Measurements from ENCODE around the gene EDN3.

EDN3 gene

DNA sequence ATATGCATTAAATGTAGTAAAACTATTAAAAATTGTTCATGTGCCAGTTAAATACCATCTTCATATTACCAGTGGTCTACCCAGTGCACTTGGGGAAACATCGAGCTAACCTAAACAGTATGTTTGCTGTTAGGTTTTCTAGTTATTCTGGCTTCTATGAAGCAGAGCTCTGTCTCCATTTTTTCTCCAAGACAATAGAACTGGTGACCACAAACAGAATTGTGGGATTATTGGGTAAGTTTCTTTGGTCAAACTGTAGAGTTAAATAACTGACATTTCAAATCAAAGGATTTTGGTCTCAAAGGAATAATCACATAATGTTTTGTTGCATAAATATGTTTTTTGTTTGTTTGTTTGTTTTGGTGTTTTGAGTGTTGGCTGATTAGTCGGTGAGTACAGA is 40.5 kb upstream of the EDN3 start:
- Histone ChIP-seq H3K36me3 (ENCODE audit: control insufficient read depth in 2 of 2, insufficient read depth in 1 of 2, low read length in 2 of 2) (no peaks in the 10 kb centered on the region), H3K27ac (ENCODE audit: extremely low read depth, low read depth, low read length) (no peak overlapping the region), H3K4me3 (ENCODE audit: low read depth, low read length) (no peak overlapping the region), H3K4me1 (ENCODE audit: control insufficient read depth, insufficient read depth, low read length) (no peaks in the 10 kb centered on the region), H3K9me3 (ENCODE audit: control insufficient read depth, insufficient read depth, low read depth, low read length) (no peaks in the 10 kb centered on the region)
- TF ChIP-seq, protein P1, sequence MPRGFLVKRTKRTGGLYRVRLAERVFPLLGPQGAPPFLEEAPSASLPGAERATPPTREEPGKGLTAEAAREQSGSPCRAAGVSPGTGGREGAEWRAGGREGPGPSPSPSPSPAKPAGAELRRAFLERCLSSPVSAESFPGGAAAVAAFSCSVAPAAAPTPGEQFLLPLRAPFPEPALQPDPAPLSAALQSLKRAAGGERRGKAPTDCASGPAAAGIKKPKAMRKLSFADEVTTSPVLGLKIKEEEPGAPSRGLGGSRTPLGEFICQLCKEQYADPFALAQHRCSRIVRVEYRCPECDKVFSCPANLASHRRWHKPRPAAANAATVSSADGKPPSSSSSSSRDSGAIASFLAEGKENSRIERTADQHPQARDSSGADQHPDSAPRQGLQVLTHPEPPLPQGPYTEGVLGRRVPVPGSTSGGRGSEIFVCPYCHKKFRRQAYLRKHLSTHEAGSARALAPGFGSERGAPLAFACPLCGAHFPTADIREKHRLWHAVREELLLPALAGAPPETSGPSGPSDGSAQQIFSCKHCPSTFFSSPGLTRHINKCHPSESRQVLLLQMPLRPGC (tag by site-specific recombination; IDR thresholded peaks at IDR 0.05): no peak
- TF ChIP-seq ZNF140 (tag by site-specific recombination; IDR thresholded peaks at IDR 0.05) (no peak), ZNF792 (tag by site-specific recombination; IDR thresholded peaks at IDR 0.05) (no peak), ZNF175 (tag by site-specific recombination; IDR thresholded peaks at IDR 0.05) (no peak), ZNF24 (tag by site-specific recombination; IDR thresholded peaks at IDR 0.05) (no peak), SCRT2 (tag by site-specific recombination; IDR thresholded peaks at IDR 0.05) (no peak)
- CTCF ChIA-PET: interaction anchor here (0.6 to 0.7 kb wide), 2 partner anchors 11 to 1992 kb away, joined by 5 to 6 read pairs; no protein-coding TSS in a partner anchor
- POLR2A ChIA-PET: no interaction called here

DNA sequence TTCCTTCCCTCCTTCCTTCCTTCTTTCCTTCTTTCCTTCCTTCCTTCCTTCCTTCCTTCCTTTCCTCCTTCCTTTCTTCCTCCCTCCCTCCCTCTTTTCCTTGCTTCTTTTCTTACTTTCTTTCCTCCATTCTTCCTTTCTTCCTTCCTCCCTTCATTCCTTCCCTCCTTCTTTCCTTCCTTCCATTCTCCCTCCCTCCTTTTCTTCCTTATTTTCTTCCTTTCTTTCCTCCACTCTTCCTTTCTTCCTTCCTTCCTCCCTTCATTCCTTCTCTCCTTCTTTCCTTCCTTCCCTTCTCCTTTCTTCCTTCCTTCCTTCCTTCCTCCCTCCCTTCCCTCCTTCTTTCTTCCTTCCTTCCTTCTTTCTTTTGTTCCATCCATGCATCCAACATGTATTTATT is 35.1 kb upstream of the EDN3 start:
- no peak overlapping the region for H3K27ac ChIP-seq (ENCODE audit: extremely low read depth, low read depth, low read length)
- H3K4me1 ChIP-seq (ENCODE audit: control insufficient read depth, insufficient read depth, low read length): no peaks in the 10 kb centered on the region
- CTCF ChIA-PET: no interaction called here
- no peaks in the 10 kb centered on the region for H3K9me3 ChIP-seq (ENCODE audit: control insufficient read depth, insufficient read depth, low read depth, low read length)
- POLR2A ChIA-PET: no interaction called here
- no peak overlapping the region for H3K4me3 ChIP-seq (ENCODE audit: low read depth, low read length)
- TF ChIP-seq ZNF514 (tag by site-specific recombination; IDR thresholded peaks at IDR 0.05) (no peak), ZNF266 (tag by site-specific recombination; IDR thresholded peaks at IDR 0.05; ENCODE audit: low read depth) (no peak), ZNF366 (tag by site-specific recombination; conservative IDR thresholded peaks at IDR 0.05) (peak; percentile 93), ZNF239 (tag by site-specific recombination; IDR thresholded peaks at IDR 0.05) (0 out of 2 replicates have a peak, but pooled peaks have one; percentile 11), PRDM1 (tag by site-specific recombination; IDR thresholded peaks at IDR 0.05) (0 out of 2 replicates have a peak, but pooled peaks have one; percentile 4), ZNF114 (tag by site-specific recombination; IDR thresholded peaks at IDR 0.05) (no peak)
- no peaks in the 10 kb centered on the region for H3K36me3 ChIP-seq (ENCODE audit: control insufficient read depth in 2 of 2, insufficient read depth in 1 of 2, low read length in 2 of 2)

DNA sequence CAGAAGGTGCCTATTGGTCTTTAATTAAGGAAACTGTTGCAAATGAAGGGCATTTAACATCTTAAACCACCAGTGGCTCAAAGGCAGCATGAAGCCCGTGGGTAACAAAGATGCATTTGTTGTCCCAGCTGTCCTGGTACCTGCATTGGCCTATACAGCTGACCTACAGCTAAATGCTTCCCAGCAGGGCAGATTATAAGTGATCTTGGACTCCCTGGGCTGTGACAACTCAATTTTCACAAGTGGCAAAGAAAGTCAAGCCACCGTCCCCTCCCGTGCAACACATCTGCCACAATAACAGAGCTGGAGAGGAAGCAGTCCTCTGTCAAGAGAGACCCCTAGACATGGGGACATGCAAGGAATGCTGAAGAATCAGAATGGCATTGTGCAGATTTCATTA is 31.5 kb upstream of the EDN3 start:
- ChIA-PET POLR2A (no interaction called here), CTCF (interaction anchor here (0.7 kb wide), 1 partner anchor 665 kb away, joined by 3 read pairs; no protein-coding TSS in a partner anchor)
- Histone ChIP-seq H3K4me1 (ENCODE audit: control insufficient read depth, insufficient read depth, low read length) (no peaks in the 10 kb centered on the region), H3K27ac (ENCODE audit: extremely low read depth, low read depth, low read length) (no peak overlapping the region), H3K36me3 (ENCODE audit: control insufficient read depth in 2 of 2, insufficient read depth in 1 of 2, low read length in 2 of 2) (no peaks in the 10 kb centered on the region), H3K9me3 (ENCODE audit: control insufficient read depth, insufficient read depth, low read depth, low read length) (no peaks in the 10 kb centered on the region), H3K4me3 (ENCODE audit: low read depth, low read length) (no peak overlapping the region)
- TF ChIP-seq ZNF24 (tag by site-specific recombination; IDR thresholded peaks at IDR 0.05) (no peak), ZNF23 (tag by site-specific recombination; IDR thresholded peaks at IDR 0.05; ENCODE audit: borderline replicate concordance) (no peak), ZNF768 (tag by site-specific recombination; IDR thresholded peaks at IDR 0.05) (no peak), ZNF837 (tag by site-specific recombination; IDR thresholded peaks at IDR 0.05) (no peak), ZNF223 (tag by site-specific recombination; IDR thresholded peaks at IDR 0.05) (no peak)
- TF ChIP-seq, protein P2, sequence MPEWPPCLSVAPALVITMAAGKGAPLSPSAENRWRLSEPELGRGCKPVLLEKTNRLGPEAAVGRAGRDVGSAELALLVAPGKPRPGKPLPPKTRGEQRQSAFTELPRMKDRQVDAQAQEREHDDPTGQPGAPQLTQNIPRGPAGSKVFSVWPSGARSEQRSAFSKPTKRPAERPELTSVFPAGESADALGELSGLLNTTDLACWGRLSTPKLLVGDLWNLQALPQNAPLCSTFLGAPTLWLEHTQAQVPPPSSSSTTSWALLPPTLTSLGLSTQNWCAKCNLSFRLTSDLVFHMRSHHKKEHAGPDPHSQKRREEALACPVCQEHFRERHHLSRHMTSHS (tag by site-specific recombination; IDR thresholded peaks at IDR 0.05): no peak

DNA sequence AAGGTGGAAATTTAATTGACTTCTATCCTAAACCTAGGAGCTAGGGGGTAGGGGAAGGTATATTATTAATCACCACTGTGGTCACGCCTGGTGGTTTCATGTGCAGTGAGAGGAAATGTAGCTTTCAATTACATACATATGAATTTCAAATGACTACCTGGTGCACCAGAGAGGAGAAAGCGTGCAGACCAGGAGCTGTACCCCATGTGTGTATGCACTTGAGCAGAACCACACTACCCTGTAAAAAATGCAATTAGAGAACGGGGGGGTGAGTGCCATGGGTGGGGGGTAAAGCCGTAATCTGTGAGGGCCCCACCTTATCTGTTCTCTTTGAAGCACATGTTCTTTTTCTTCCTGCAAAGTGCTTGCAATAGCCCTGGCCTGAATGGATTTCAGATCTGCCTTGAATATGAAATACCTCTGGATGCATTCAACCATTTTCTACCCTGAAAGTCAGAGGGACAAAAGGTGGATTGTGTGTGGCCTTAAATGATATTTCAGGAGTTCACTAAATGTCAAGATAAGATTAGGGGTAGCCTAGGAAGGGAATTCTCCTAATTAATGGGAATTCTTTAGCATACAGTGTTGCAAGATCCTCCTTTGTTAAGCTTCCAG is 30.9 kb upstream of the EDN3 start:
- POLR2A ChIA-PET: no interaction called here
- TF ChIP-seq ZNF404 (tag by site-specific recombination; IDR thresholded peaks at IDR 0.05): no peak
- CTCF ChIA-PET: no interaction called here
- Histone ChIP-seq H3K4me3 (ENCODE audit: low read depth, low read length) (no peak overlapping the region), H3K36me3 (ENCODE audit: control insufficient read depth in 2 of 2, insufficient read depth in 1 of 2, low read length in 2 of 2) (no peaks in the 10 kb centered on the region), H3K9me3 (ENCODE audit: control insufficient read depth, insufficient read depth, low read depth, low read length) (no peaks in the 10 kb centered on the region), H3K27ac (ENCODE audit: extremely low read depth, low read depth, low read length) (no peak overlapping the region), H3K4me1 (ENCODE audit: control insufficient read depth, insufficient read depth, low read length) (no peaks in the 10 kb centered on the region)

Data from HEK293 (cell line).